GM23338 (cell line): ENCODE data around the gene IFIT1B. TPM values are rescaled to one million over a fixed set of nuclear protein-coding genes. Genes with fewer than 3 reads are reported as not detected.

Experiments used
- ATAC-seq: fragments of 200-7000 bp; cut with Tn5 transposase; 3 replicates; pipeline ENCODE4 v1.9.1; 2020
- DNase-seq: peaks from one replicate; pipeline ENCODE4 v3.0.0-alpha.2; 2015; ENCODE audit warnings: low spot score
- H2AFZ ChIP-seq: fragments of 200-600 bp; sonication (generic); 2 replicates; pipeline ENCODE4 v1.8.0; 2016; ENCODE audit warnings: antibody characterized with exemption, mild to moderate bottlenecking, moderate library complexity
- H3F3A ChIP-seq: fragments of 200-600 bp; sonication (generic); replicated peaks from 2 replicates; pipeline ENCODE4 v1.8.0; 2017; ENCODE audit warnings: antibody characterized with exemption, mixed run types, low read depth
- H3K27ac ChIP-seq: fragments of 200-600 bp; sonication (generic); 2 replicates; pipeline ENCODE4 v1.6.1; 2016; ENCODE audit warnings: low read depth
- H3K27me3 ChIP-seq: fragments of 200-600 bp; sonication (generic); 2 replicates; pipeline ENCODE4 v1.8.0; 2016; ENCODE audit warnings: mild to moderate bottlenecking, mixed run types, moderate library complexity; ENCODE audit not compliant: insufficient read depth
- H3K36me3 ChIP-seq: fragments of 200-600 bp; sonication (generic); 2 replicates; pipeline ENCODE4 v1.8.0; 2016; ENCODE audit warnings: mild to moderate bottlenecking; ENCODE audit not compliant: insufficient read depth
- H3K4me1 ChIP-seq: fragments of 200-600 bp; sonication (generic); 2 replicates; pipeline ENCODE4 v1.8.0; 2016; ENCODE audit warnings: mild to moderate bottlenecking, moderate library complexity; ENCODE audit not compliant: insufficient read depth
- H3K4me2 ChIP-seq: fragments of 200-600 bp; sonication (generic); 2 replicates; pipeline ENCODE4 v1.7.1; 2017; ENCODE audit warnings: mixed run types
- H3K4me3 ChIP-seq: fragments of 200-600 bp; sonication (generic); 2 replicates; pipeline ENCODE4 v1.6.1; 2016; ENCODE audit warnings: mixed run types
- H3K79me2 ChIP-seq: fragments of 200-600 bp; sonication (generic); replicated peaks from 2 replicates; pipeline ENCODE4 v1.8.0; 2017; ENCODE audit warnings: mild to moderate bottlenecking; ENCODE audit not compliant: insufficient read depth
- H3K9me2 ChIP-seq: fragments of 200-600 bp; sonication (generic); 2 replicates; pipeline ENCODE4 v1.8.0; 2017; ENCODE audit not compliant: insufficient read depth
- H4K20me1 ChIP-seq: fragments of 200-600 bp; sonication (generic); replicated peaks from 2 replicates; pipeline ENCODE4 v1.8.0; 2017; ENCODE audit warnings: mild to moderate bottlenecking; ENCODE audit not compliant: insufficient read depth
- H3K27ac Mint-ChIP-seq: 2 replicates; pipeline ENCODE4 v1.8.0; 2020; ENCODE audit warnings: inconsistent platforms, mild to moderate bottlenecking, moderate library complexity, mixed read lengths
- H3K27me3 Mint-ChIP-seq: 3 replicates; pipeline ENCODE4 v1.8.0; 2022; ENCODE audit warnings: low read depth, mild to moderate bottlenecking, moderate library complexity, mixed read lengths, inconsistent platforms; ENCODE audit not compliant: insufficient read depth, poor library complexity
- H3K36me3 Mint-ChIP-seq: 3 replicates; pipeline ENCODE4 v1.8.0; 2021; ENCODE audit warnings: low read depth, mild to moderate bottlenecking, inconsistent platforms, moderate library complexity, mixed read lengths
- H3K4me1 Mint-ChIP-seq: 3 replicates; pipeline ENCODE4 v1.8.0; 2020; ENCODE audit warnings: mild to moderate bottlenecking, inconsistent platforms, mixed read lengths
- H3K4me3 Mint-ChIP-seq: 3 replicates; pipeline ENCODE4 v1.8.0; 2021; ENCODE audit warnings: moderate library complexity, mild to moderate bottlenecking, inconsistent platforms, mixed read lengths
- H3K9me3 Mint-ChIP-seq: 3 replicates; pipeline ENCODE4 v1.8.0; 2020; ENCODE audit warnings: moderate library complexity, mild to moderate bottlenecking, inconsistent platforms, mixed read lengths
- CTCF ChIP-seq, 2 experiments: fragments of 200-600 bp in 1 of 2; sonication (generic) in 1 of 2; conservative IDR thresholded peaks; 2 replicates each; pipeline versions ENCODE4 v1.5.1 to v1.6.1; 2016 to 2017; ENCODE audit warnings: antibody characterized with exemption in 2 of 2, low read depth in 2 of 2, mild to moderate bottlenecking in 2 of 2, moderate library complexity in 1 of 2
- ETS1 ChIP-seq: IDR thresholded peaks from 2 replicates; pipeline ENCODE4 v1.6.1; 2016; ENCODE audit warnings: antibody characterized with exemption
- JUNB ChIP-seq: IDR thresholded peaks from one replicate; pipeline ENCODE4 v1.6.1; 2016; ENCODE audit warnings: antibody characterized with exemption; ENCODE audit not compliant: unreplicated experiment
- NANOG ChIP-seq: IDR thresholded peaks from 2 replicates; pipeline ENCODE4 v1.6.1; 2016; ENCODE audit warnings: antibody characterized with exemption, borderline replicate concordance
- POLR2AphosphoS5 ChIP-seq: IDR thresholded peaks from 2 replicates; pipeline ENCODE4 v1.6.1; 2016; ENCODE audit warnings: antibody characterized with exemption, low read depth
- ZNF331 ChIP-seq: fragments of 250-450 bp; sonication (Bioruptor Pico); IDR thresholded peaks from 2 replicates; pipeline ENCODE4 v1.5.0; 2020; ENCODE audit warnings: low read depth, mild to moderate bottlenecking, moderate library complexity
- ZNF462 ChIP-seq: fragments of 250-450 bp; sonication (Bioruptor Pico); IDR thresholded peaks from 2 replicates; pipeline ENCODE4 v1.5.0; 2020; ENCODE audit warnings: mild to moderate bottlenecking, moderate library complexity
- polyA plus RNA-seq: library from polyadenylated mRNA; unstranded; fragments of >200 nt; fragmentation: Nextera tagmentation; extraction: Ambion mirVana; gene quantifications from 2 replicates; pipeline ENCODE4 v1.2.1, GENCODE V29; 2016
- total RNA-seq: library from RNA; depleted of rRNA; stranded (reverse); fragments of >200 nt; shearing (Covaris generic); gene quantifications from 2 replicates; pipeline ENCODE4 v1.2.3, GENCODE V29; 2014
- TF ChIP-seq, protein P1 (sequence below): IDR thresholded peaks from one replicate; pipeline ENCODE4 v1.6.1; 2018; ENCODE audit warnings: antibody characterized with exemption; ENCODE audit not compliant: unreplicated experiment

IFIT1B gene
- total and polyA plus RNA-seq, 2 experiments from 2014 or later = 0.10 TPM; not detected in 1

- H3K27ac ChIP-seq = peak overlapping the region; percentile 41; the same call in 1 of the 2 replicates
- H3K4me1 ChIP-seq = peaks cover 61% of the 10 kb centered on the region
These were observed 29.4 kb upstream of the IFIT1B start for GRCh38 chr10:89348481-89348880.

More at GRCh38 chr10:89348481-89348880, 29.4 kb upstream of the IFIT1B start:
- no peak overlapping the region for H2AFZ ChIP-seq
- TF ChIP-seq CTCF (conservative IDR thresholded peaks at IDR 0.05; ENCODE audit: low read depth in 2 of 2) (no peak), ZNF462 (CRISPR knock-in tag) (no peak), NANOG (no peak), POLR2AphosphoS5 (no peak), ZNF331 (CRISPR knock-in tag) (no peak), ETS1 (no peak), JUNB (no peak)
- TF ChIP-seq, protein P1, sequence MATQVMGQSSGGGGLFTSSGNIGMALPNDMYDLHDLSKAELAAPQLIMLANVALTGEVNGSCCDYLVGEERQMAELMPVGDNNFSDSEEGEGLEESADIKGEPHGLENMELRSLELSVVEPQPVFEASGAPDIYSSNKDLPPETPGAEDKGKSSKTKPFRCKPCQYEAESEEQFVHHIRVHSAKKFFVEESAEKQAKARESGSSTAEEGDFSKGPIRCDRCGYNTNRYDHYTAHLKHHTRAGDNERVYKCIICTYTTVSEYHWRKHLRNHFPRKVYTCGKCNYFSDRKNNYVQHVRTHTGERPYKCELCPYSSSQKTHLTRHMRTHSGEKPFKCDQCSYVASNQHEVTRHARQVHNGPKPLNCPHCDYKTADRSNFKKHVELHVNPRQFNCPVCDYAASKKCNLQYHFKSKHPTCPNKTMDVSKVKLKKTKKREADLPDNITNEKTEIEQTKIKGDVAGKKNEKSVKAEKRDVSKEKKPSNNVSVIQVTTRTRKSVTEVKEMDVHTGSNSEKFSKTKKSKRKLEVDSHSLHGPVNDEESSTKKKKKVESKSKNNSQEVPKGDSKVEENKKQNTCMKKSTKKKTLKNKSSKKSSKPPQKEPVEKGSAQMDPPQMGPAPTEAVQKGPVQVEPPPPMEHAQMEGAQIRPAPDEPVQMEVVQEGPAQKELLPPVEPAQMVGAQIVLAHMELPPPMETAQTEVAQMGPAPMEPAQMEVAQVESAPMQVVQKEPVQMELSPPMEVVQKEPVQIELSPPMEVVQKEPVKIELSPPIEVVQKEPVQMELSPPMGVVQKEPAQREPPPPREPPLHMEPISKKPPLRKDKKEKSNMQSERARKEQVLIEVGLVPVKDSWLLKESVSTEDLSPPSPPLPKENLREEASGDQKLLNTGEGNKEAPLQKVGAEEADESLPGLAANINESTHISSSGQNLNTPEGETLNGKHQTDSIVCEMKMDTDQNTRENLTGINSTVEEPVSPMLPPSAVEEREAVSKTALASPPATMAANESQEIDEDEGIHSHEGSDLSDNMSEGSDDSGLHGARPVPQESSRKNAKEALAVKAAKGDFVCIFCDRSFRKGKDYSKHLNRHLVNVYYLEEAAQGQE = no peak
- no peaks in the 10 kb centered on the region for H3K9me2 ChIP-seq
- Mint-ChIP-seq H3K9me3 (peaks cover 3% of the 10 kb centered on the region; the same call in 1 of the 3 replicates), H3K36me3 (peaks cover 4% of the 10 kb centered on the region), H3K27me3 (no peaks in the 10 kb centered on the region), H3K27ac (peak overlapping the region; percentile 85; the same call in 1 of the 2 replicates), H3K4me3 (no peak overlapping the region), H3K4me1 (peaks cover 69% of the 10 kb centered on the region)
- H3K36me3 ChIP-seq = no peaks in the 10 kb centered on the region
- H3K4me3 ChIP-seq = 0 out of 2 replicates have a peak overlapping the region, but pooled peaks have one; percentile 1
- peak overlapping the region; percentile 48 for H3K4me2 ChIP-seq
- H3F3A ChIP-seq = no peaks in the 10 kb centered on the region
- H4K20me1 ChIP-seq = no peaks in the 10 kb centered on the region
- no peaks in the 10 kb centered on the region for H3K27me3 ChIP-seq
- no peaks in the 10 kb centered on the region for H3K79me2 ChIP-seq
- DNase-seq = no peak
- no peak for ATAC-seq
